Suppressor macrophage (primary cell): ENCODE data around the gene TAPBP.

Experiments used
- DNase-seq, 4 experiments: peaks; one replicate each; pipeline ENCODE4 v3.0.0-alpha.2; 2020 to 2022

TAPBP gene

DNA sequence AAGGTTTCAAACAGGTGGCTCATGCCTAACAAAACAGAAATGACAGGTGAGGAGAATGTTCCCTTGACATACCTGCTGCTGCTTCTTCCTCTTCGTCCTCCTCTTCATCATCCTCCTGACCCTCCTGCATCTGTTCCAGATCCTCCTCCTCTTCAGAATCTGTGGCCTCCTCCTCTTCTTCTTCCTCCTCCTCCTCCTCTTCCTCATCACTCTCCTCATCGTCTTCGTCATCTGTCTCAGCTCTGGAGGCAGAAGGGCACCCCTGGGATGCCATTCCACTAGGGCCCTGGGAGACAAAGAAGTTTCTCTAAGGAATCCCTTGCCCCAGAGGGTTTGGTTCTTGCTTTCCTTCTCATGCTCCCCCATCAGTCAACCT lies 6.0 kb upstream of the TAPBP start:
- DNase-seq, result peak in 1 of 4 experiments; percentile 1

DNA sequence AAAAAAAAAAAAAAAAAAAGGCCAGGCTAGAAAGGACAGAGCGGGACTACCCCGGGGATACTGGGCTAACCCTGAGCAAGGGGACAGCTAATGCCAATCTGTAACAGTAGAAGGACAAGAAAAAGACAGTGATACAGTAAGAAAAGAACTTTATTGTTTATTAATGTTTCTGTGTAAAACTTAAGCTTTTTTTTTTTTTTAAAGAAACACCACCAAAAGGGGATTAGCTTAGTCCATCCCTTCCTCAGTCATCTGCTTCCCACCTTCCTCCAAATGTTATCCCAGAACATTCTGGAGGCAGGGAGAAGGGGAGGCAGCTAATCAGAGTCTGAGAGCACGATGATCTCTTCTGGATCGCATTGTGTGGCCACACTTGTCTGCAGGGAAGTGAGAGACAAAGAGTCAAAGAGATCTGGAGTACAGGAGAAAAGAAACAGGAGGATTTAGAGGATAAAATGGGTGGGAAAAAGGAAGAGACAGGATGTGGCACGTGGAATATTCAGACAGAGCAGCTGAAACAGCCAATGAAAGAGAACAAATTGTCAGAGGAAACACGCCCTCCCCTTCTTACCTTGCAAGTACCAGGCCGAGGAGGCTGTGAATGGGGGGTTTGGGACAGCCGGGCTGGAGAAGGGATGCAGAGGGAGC lies 4.7 kb upstream of the TAPBP start:
- DNase-seq, result no peak

DNA sequence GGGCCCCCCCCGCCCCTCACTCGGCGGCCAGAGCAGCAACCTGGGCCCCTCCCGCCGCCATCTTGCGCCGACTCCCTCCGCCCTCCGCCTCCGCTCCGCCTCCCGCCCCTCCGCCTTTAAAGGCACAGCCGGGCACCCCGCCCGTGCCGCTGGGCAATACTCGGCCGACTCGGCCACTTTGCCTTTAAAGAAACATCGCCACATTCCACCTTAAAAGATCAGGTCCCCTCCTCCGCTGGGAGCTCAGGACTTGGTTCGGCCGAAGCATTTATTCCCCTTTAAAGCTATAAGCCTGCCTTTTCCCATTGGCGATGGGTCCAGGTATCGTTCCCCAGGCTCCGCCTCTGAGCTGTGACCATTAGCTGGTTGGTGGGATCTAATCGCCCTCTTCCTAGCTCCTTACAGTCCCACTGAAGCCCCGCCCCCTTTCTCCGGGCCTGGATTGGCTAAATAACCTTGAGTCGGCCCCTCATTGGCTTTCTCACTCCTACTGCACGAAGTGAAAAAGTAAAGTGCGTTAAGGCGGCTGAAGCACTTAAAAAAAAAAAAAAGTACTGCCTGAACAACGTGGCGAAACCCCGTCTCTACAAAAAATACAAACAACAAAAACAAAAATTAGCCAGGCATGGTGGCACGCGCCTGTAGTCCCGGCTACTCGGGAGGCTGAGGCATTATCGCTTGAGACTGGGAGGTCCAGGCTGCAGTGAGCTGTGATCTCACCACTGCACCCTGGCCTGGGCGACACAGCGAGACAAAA lies 4.0 kb upstream of the TAPBP start, which contains the start of gene ZBTB22:
TSS of gene ZBTB22 (minus strand) at position 76 of the 757 bp plus-strand sequence. CDS start 828 bp downstream, outside the sequence.
- DNase-seq, result peak; percentile 98 to 99 (median 99)

DNA sequence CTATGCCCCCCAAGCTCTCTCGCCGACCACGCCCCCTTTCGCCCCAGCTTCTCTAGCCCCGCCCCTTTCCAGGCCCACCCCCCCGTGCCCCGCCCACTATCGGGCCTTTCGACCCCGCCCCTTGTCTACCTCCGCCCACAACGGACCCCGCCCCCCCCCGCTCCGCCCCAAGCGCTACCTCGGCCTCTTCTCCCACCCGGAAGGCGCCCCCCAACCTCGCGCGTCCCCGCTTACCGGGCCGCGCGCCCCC lies 3.5 kb upstream of the TAPBP start:
- DNase-seq, result no peak

DNA sequence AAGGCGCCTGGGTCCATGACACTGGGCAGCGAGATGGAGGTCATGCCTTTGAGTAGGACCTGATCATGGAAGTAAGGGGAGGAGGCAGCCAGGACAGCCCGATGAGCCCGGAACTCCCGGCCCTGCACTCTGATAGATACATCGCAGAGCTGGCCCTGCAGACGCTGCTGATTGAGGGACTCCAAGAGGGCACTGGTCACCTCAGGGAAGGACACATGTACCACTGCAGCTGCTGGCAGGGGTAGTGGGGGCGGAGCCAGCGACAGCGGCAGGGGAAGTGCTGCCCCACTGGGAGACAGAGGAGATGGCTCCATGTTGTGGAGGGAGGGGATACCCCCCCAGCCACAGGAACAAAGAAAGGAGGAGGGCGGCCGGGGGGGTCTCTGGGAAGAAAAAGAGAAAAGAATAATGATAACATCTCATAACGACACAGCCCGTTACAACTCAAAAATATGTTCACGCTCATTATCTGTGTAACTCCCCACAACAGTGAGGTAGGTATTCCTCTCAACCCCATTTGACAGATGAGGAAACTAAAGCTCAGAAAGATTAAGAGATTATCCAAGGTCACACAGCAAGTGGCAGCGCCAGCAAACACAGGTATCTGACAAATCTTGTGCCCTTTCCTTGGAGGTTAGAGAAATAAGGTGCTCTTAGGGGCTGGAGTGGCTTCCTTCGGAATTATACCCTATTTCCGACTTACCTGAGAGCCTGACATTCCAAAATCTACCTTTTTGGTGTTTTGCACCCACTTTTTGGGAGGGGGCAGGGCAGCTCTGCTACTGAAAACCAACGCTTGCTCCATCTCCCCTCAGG lies 2.9 kb upstream of the TAPBP start:
- peak in 2 of 4 experiments; percentile 1 to 36 for DNase-seq

DNA sequence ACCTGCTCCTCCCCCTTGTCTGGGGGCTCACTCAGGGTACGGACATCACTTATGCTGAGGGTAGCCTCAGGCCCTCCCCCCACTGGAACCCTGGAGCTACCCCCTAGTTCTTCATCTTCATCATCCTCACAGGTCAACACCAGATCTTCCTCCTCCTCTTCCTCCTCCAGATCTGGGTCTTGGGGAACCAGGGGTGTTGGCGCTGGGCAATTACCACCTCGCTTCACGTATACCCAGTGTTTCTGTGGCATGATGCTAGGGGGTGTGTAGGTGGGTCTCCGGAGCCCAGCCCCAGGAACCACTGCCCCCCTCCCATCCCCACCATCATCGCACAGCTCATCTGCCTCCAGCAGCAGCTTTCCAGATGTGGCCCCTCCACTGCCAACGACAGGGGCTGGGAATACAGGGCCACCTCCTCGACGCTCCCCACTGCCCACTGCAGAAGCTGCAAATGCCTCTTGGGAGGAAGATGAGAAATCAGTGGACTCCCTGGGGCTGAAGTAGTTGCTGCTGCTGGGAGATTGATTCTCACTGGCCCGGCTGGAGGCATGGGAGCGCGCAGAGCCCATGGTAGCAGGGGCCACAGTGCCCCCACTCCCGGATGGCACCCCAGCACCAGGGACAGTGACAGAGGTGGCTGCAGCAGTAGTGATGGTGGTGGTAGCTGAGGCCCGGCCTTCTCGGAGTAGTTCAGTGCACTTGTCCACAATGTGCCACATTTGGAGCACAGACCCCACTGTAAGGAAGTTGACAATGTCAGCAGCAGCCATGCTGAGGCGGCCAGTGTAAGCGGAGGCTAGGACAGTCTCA lies 2.1 kb upstream of the TAPBP start:
- no peak for DNase-seq

DNA sequence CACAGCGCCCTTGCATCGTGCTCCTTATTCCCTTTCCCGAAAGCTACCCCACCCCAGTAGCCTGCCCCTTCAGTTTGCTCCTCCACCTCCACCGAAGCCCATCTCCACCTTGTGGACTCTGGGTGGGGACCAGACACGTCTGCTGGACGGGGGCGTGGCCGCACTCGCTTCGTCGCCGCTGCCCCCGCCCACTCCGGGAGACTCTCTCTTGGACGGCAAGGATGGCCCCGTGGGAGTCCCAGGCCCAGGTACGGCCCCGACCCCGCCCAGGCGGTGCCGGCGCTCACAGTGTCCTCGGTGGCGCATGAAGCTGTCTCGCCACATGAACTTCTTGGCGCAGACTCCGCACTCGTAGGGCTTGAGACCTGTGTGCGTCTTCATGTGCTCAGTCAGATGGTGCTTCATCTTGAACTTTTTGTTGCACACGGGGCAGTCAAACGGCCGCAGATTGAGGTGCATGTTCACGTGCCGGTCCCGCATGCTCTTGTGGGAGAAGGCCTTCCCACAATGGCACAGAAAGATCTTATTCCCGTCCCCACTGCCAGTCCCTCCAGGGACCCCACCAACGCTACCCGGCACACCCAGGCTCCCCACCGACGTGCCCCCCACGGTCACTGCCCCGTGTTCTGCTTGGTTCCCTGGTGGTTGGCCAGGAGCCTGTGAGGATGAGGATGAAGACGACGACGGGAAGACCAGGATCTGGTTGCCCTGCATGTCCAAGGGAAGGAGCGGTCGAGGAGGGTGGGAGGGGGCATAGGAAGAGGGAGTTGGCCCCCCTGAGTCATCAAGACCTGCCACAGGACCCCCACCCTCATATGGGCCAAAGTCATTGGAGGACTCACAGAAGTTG lies 1.3 kb upstream of the TAPBP start:
- peak in 1 of 4 experiments; percentile 23 for DNase-seq

DNA sequence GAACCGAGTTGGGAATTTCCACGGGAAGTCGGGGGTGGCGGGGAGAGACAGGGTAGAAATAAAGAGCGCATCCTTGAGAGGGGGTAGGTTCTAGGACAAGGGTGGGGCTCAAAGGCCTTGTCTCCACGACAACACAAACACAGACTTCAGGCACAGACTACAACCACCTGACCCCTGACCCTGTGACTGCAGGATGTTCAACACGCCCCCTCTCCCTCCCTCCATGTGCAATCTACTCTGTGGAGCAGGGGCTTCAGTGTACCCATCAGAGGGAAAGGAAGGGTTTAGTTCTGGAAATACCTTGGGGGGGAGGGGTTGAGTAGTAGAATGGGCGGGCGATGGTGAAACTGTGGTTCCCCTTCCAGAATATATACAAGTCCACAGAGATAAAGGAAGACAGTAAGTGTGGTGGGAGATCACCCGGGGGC lies 651 bp upstream of the TAPBP start:
- DNase-seq, result peak; percentile 79 to 91 (median 88)

DNA sequence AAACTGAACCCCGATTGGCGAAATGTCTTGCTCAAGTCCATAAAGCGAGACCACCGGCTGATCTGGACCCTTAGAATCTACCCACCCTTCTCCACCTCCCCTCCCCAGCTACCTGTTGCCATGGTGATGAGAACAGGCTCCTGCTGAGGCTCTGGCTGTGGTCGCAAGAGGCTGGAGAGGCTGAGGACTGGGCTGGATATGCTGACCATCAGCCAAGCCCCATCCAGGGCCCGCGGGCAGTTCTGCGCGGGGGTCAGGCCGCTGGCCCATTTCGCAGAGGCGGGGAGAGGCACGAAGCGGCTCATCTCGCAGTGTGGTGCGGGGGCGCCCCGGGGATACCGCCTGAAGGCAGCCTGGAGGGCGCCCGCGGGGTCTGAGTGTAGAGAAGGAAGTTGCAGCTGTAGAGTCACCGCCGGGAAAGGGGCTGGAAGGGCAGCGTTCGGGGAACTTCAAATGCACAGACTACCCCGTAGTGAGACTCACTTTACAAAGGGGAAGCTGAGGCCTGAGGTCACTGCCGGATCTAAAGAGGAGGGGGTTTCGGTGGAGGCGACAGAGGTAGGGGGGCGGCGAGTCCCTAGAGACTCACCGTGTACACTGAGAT lies 671 bp downstream of the TAPBP start:
- DNase-seq, result peak; percentile 81 to 92 (median 88)

DNA sequence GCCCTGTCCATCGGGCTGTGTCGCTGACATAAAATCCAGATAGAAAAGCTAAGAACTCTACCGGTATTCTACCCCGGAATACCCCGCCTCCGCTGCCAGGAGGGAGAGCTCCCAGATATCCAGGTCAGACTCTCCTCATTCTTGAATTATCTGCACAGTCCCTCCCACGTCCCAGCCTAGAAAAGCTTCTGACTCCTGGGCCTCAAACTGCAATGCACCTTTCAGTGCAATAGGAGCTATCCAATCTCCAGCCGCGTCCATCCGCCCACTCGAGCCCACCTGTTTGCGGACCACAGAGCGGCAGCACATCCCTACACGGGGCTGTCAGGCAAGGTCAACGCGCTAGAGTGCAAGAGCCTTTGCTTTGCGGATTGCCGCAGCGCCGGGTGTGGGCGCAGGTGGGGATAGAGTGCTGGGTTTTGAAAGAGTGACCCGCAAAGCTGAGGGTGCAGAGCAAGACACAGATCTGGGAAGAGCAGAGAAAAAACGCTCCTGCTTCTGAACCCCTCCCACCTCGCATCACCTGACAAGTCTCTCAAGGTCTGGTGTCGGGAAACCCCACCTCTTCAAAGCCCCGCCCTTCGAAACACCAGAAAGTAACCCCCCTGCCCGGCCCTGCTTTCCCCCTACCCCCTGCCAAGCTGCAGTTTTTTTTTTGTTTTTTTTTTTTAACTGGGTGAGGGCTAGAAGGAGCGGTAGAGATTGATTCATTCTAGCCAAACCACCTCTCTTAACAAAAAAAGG lies 1.3 kb downstream of the TAPBP start:
- peak; percentile 48 to 84 (median 76) for DNase-seq

DNA sequence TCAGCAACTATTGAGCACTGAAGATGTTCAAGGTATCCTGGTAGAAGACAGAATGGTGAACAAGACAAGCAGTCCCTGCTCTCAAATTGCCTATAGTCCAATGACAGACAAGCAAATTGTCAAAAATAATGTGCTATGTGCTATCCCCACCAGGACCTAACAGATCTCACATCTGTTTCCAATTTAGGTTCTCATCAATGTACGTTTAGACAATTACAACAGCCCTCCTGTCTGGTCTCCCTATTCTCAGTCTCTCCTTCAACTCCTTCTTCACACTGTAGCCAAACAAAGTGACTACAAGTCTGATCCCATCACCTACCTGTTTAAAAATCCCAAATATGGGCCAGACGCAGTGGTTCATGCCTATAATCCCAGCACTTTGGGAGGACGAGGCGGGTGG lies 7.5 kb downstream of the TAPBP start:
- no peak for DNase-seq

DNA sequence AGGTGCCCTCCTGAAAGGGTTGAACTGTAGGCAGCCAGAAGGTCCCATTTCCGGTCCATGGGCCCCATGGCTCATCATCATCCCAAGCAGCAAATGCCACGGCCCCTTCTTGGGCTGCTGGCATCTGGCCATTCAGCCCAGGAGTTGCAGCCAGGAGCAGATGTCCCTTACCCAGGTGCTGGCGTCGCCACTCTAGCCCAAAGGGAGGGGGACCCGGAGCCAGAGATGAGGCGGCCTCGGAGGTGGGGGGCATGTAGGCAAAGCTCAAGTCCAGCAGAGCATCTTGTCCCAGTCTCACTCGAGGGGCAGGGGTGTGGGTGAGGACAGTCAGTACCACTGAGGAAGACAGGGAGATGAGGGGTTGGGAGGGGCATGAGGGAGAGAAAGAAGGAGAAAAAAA lies 8.8 kb downstream of the TAPBP start:
- DNase-seq, result no peak

DNA sequence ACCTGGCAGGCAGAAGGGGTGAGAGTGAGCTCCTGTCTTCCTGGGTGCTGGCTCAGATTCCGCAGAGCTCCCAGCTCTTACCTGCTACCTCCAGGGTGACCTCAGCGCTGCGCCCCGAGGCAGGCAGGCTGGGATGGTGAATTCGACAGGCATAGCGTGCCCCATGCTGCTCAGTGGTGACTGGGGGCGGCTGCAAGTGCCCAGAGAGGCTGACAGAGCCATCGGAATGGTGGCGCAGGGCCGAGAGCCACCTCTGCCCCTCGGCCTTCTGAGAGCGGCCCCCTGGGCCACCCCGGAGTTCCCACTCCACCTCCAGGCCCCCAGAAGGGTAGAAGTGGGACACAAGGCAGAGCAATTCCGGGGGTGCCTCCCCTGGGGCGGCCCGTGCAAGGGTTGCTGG lies 9.7 kb downstream of the TAPBP start:
- no peak for DNase-seq

DNA sequence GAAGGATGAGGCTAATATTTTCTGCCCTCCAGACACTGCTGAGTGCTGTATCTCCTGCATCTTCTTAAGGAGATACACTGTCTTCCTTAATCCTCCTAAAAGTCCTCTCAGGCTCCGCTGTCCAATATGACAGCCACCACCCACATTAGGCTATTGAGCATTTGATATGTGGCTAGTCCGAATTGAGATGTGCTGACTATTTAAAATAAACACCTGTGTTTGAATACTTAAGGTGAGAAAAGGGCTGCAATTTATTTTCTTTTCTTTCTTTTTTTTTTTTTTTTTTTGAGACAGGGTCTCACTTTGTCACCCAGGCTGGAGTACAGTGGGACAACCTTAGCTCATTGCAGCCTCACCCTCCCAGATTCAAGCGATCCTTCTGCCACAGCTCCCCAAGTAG lies 12.0 kb downstream of the TAPBP start:
- DNase-seq, result no peak

DNA sequence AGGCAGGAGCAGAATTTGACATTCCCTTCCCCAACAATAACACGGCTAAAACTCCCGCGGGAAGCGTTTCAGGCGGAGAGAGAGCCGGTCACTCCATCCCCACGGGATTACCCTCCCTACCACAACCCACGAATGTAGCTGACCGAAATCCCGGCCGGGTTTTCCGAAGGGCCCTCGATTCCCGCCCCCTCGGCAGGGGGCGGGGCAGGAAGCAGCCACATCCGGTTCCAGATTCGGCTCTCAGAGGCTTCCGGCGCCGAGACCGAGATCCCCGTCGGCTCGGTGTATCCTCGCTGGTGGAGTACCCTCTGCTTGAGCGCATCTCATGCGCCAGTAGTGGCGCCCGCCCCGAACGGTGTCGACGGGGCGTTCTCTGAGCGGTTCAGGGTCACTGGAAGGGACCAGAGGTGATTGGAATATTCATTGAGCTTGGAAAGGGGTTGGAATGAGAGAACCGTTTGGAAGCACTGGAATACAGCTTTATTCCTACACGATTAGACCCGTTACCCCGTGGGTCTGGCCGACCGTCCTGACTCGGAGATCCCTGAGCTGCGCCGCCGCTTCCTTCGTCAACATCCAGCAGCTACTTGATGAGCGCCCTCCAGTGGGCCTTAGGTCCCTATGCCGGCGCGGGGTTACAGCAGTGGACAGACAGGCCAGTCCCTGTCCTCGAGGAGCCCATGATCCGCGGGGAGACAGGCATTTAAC lies 14.5 kb downstream of the TAPBP start:
- DNase-seq, result peak; percentile 94 to 97 (median 96)

DNA sequence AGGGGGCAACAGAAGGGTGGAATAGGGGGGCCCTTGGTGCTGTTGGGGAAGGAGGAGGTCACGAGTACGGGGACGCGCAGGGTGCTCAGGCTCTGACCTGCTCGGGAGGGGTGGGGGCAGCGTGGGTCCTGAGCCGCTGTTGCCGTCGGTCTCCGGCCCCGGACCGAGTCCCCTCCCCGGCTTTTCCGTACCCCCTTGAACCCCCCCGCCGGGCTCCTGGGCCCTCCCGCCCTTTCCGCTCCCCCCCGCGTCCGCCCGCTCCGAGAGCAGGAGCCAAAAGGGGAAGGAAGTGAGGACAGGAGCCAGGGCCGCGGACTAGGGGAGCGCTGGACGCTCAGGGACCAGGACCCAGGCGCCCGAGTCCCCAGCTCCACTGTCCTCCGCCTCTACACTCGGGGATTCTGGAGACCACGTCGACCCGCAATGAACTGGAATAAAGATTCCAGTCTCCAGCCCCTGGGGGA lies 15.1 kb downstream of the TAPBP start, which contains the start of gene RGL2:
TSS of gene RGL2 (minus strand) at position 170 of the 464 bp plus-strand sequence. CDS start 332 bp downstream, outside the sequence.
- DNase-seq, result peak; percentile 73 to 92 (median 87)

DNA sequence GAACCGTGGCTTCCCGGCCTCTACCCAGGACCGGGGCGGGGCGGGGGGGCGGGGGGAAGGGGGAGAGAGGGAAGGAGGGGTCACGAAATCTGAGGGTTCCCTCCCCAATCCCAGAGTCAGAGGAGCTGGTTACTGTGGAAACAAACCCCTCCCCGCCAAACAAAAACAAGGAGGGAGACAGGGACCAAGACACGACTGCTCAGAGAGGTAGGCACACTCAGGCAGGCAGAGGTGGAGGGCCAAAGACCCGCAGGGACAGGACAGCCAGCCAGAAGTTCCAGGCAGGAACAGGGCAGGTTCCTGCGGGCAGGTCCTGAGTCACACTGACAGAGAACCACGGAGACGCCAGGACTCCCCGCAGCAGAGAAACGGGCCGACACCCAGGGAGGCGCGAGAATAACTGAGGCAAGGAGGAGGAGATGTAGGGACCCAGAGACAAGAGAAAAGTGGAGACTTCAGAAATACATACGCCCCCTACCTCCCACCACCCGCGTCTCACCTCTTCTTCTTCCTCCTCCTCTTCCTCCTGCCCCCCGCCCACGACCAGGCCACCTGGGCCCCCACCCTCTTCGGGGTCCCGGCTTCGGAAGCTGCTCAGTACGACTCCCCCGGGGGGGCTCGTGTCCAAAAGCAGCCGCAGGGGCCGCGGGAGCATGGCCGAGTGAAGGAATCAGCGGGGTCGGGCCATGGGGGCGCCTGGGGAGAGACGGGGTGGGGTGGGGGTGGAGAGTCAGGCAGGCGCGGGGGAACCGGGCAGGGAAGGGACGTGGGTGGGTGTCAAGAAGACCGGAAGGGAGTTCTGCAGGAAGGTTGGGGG lies 15.7 kb downstream of the TAPBP start:
- DNase-seq, result peak; percentile 83 to 87 (median 87)

DNA sequence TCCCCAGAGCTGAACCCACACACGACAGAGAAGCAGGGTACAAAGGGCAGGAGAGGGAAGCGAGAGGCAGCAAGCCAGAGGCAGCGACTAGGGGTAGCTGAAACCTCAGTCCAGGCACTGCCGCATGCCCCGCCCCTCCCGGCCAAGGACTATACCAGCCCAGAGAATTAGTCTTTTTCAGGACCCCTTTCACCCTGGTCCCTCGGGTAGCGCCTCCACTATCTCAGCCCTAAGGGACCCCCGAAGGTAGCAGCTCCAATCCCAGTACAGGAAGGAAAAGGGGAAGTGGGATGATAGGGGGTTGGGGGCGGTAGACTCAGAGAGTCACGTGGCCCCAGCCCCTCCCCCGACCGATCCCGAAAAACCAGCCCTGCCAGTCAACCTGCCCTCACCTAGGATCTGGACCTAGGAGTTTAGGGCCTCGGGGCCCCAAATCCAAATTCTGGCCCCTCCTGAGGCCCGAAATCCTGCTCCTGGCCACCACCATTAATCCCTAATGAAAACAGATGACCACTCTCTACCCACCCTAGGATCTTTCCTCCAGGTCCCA lies 16.4 kb downstream of the TAPBP start:
- peak; percentile 29 to 68 (median 51) for DNase-seq
